Activated naive CD4-positive, alpha-beta T cell treated with anti-CD3 and anti-CD28 coated beads, Interleukin-2, amount 50 U/mL, for 72 hours (primary cell): ENCODE data around the gene ELP4. TPM values are rescaled to one million over a fixed set of nuclear protein-coding genes. Genes with fewer than 3 reads are reported as not detected.

Source experiments
- ATAC-seq, 2 donors: fragments of 150-1000 bp; cut with Tn5 transposase; 2 replicates each; pipeline ENCODE4 v1.10.0; 2021; ENCODE audit warnings: mild to moderate bottlenecking in 2 of 2, moderate library complexity in 2 of 2
- DNase-seq, 2 donors: peaks; one replicate each; pipeline ENCODE4 v3.0.0; 2021 to 2022; ENCODE audit warnings: low spot score in 2 of 2
- H3K27ac Mint-ChIP-seq, 2 donors: one replicate each; pipeline ENCODE4 v1.8.0; 2022; ENCODE audit warnings: mild to moderate bottlenecking in 2 of 2, mixed read lengths in 2 of 2
- H3K36me3 Mint-ChIP-seq, 2 donors: one replicate each; pipeline ENCODE4 v1.8.0; 2022; ENCODE audit warnings: mixed read lengths in 2 of 2
- H3K9me3 Mint-ChIP-seq, 2 donors: one replicate each; pipeline ENCODE4 v1.8.0; 2022; ENCODE audit warnings: mixed read lengths in 2 of 2
- total RNA-seq, 2 donors: library from RNA; stranded (reverse); gene quantifications; one replicate each; pipeline ENCODE4 v1.2.3, GENCODE V29; 2022

ELP4 gene
- total RNA-seq, 2 donors from 2014 or later, result 19.1 to 22.7 TPM

DNA sequence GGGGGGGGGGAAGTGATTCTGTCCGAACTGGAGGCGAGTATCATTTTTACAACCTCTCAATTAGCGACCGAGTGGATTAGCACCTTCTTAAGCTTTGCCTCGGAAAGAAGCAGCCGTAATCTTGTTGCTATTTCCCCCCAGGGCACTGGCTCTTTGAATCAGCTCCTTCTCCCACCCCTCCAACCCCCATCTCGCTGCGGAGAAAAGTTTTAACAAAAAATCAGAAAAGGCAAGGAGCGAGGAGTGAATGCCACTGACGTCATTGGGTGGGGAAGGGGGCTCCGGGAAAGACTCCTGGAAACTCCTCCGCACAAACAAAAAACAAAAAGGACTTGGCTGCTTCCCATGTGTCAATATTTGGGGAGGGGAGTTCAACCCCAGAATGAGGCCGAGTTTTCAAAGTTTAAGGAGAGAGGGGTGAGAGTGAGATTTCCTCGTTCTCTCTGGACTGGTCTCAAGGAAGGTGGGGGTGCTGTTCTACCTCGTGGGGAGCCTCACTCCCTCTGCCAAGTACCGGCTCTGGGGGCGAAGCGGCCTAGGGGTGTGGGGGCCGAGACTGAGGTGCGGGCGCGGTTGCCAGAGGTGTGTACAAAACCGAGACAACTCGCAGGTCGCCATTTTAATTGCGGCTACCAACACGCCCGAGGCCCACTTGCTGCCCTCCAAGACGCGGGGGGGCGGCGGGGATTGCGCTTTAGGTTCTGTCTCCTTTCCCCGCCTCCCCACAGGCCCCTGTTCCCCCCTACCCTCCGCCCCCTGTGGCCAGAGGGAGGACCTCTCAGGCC lies 304.0 kb downstream of the ELP4 start:
- peaks cover 0 to 46% of the 10 kb centered on the region in 2 donors for H3K36me3 Mint-ChIP-seq

DNA sequence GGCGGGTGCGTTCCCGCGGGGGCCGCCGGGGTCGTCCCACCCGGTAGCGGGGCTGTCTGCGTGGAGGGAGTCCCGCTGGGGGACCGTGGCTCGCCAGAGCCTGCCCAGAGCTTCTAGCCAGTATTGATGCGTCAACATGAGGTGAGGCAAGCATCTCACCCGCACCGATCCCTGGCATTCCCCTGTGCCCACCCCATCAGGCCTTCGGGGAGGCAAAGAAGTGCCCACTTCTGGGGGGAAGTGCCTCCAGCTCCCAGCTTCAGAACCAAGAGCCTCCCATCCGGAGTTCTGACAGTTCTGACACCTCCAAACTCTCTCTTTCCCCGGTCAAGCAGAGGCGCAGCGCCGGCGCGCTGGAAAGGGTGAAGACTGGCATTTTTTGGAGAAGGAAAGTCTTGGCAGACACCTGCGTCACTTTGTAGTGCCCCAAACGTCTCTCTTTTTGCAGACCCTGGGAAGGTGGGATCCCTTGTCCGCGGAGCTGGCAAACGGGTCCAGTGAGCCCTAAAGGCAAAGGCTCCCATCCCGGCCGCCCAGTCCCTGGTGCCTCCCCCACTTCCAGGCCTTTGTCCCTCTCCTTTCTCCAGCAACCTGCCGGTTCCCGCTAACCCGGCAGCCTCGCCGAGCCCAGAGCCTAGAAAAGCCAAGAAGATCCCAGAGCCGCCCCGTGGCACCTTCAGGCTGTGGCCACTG lies 304.8 kb downstream of the ELP4 start:
- Mint-ChIP-seq H3K27ac (no peak overlapping the region), H3K36me3 (peaks cover 0 to 41% of the 10 kb centered on the region in 2 donors), H3K9me3 (no peaks in the 10 kb centered on the region)
- no peak for DNase-seq
- no peak for ATAC-seq

More for the DNA sequence above, 304.0 kb downstream of the ELP4 start:
- DNase-seq, result no peak
- Mint-ChIP-seq H3K9me3 (no peaks in the 10 kb centered on the region), H3K27ac (no peak overlapping the region)
- no peak for ATAC-seq

DNA sequence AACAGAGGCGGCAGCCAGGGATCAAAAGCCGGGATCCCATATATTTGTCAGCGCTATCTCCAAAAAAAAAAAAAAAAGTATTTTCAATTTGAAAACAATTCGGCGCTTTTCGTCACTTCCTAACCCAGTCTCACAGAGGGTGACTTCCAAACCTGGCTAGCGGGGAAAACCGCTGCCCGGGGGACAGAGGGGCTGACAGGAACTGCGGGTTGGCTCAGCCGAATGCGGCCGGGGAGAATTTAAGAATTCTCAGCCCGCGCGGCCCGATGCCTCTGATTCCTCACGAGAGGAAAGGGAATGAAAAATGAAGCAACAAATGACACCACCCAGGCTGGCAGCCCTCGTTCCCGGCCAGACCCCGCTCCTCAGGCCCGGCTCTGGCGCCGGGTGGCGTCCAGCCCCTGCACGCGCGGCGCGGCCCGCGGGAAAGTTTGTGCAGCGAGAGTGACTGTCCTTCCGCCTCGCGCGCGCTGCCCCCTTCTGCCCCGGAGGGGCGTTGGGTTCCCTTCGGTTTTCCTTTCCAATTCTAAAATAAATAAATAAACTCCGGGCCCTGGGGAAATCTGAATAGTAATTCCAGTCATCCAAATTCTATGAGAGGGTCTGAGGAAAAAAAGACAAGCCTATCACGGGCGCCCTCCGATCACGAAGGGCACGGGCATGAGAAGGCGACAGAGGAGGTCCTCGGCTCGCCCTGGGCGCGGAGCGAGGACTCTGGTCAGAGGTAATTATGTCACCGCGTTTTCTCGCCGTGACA lies 306.3 kb downstream of the ELP4 start:
- H3K27ac Mint-ChIP-seq, result peak overlapping the region in 1 of 2 donors; percentile 86
- DNase-seq, result no peak
- H3K9me3 Mint-ChIP-seq, result no peaks in the 10 kb centered on the region
- peaks cover 0 to 33% of the 10 kb centered on the region in 2 donors for H3K36me3 Mint-ChIP-seq
- no peak for ATAC-seq

DNA sequence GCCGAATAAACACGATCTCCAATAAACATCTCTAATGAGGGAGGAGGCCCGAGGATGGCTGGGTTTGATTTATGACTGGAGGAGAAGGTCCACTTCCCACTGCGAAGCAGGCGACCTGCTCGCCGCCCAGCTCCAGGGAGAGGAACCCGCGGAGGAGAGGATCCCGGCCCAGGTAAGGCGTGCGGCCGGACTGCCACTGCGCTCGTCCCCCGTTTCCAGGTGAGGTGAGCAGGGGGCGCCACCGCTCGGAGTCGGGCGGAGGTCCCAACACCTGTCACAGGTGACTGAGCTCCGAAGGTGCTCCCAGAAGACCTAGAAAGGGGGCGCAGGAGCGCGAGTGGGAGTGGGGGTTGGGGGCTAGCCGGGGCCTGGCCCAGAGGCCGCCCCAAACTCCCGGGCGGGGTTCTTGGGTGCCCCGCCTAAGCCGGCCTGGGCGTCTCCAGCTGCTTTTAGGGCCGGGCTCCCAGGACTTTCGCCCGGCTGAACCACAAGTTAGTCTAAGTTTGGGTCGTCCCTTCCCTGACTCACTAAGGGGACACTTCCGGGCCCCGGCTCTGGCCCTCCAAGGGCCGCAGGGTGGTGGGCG lies 307.0 kb downstream of the ELP4 start:
- DNase-seq (no peak), ATAC-seq (no peak)
- H3K36me3 Mint-ChIP-seq, result peaks cover 0 to 35% of the 10 kb centered on the region in 2 donors
- peaks cover 0 to 3% of the 10 kb centered on the region in 2 donors for H3K9me3 Mint-ChIP-seq
- peak overlapping the region in 1 of 2 donors; percentile 86 for H3K27ac Mint-ChIP-seq

DNA sequence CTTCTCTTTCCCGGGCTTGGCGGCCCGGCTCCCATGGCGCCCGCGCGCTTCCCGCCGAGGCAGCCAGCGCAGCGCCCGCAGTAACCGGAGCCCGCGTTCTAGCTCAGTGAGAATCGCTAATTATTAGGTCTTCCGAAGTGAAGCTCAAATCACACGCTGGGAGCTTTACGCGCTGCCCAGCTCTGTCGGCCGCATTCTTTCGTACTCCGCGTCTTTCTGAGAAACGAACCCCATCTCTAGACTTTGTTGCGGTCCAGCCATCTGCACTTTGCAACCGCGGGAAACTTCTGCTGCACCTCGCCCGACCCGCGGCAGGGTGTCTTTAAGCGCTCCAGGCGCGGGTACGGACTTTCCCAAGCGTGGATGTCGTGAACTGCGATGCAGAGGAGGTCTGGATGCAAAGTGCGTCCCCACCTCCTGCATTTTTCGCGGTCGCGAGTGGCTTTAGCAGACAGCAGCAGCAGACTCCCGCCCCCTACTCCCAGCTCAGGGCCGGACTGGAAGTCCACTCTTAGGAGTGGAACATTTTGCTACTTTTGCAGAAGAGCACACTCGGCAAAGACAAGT lies 307.6 kb downstream of the ELP4 start:
- peak in 1 of 2 donors; percentile 22 for ATAC-seq
- Mint-ChIP-seq H3K27ac (no peak overlapping the region), H3K9me3 (peaks cover 2 to 5% of the 10 kb centered on the region in 2 donors), H3K36me3 (peaks cover 0 to 36% of the 10 kb centered on the region in 2 donors)
- DNase-seq, result no peak

DNA sequence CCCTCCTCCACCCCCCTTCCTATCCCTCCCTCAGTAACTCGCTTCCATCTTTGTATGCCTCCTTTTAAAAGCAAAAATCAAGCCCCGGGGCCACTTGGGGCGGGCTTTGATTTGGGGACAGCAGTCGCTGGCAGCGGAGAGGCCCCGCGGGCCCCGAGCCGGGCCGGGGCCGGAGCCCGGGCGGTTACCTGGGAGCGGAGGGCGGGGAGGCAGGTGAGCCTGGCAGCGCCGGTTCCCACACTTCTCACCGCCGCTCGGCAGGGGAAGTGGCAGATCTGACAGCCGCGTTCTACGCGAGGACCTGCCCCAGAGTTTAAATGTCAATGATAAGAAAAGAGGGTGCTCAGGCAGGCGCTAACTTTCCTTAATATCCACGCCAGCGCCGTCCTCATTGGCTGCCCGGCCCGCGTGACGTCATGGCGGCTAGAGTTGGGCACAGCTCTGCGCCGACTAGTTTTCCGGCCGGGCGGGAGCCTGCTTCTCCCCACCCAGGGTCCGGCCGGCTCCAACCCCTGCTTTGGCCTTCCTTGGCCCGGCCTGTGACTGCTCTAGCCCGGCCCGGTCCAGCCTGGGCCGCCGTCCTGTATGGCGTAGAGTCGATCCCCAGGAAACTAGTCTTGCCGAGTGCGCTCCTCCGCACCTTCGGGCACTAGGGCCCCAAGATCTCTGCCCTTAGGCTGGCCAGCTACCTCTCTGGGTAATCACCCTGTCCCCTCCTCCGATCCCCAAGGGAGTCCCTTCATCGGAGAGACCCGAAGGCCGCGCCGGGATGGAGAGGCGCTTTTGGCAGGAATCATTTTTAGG lies 308.3 kb downstream of the ELP4 start:
- peaks cover 0 to 35% of the 10 kb centered on the region in 2 donors for H3K36me3 Mint-ChIP-seq
- ATAC-seq (peak in 1 of 2 donors; percentile 19), DNase-seq (no peak)
- peaks cover 2 to 5% of the 10 kb centered on the region in 2 donors for H3K9me3 Mint-ChIP-seq
- no peak overlapping the region for H3K27ac Mint-ChIP-seq

DNA sequence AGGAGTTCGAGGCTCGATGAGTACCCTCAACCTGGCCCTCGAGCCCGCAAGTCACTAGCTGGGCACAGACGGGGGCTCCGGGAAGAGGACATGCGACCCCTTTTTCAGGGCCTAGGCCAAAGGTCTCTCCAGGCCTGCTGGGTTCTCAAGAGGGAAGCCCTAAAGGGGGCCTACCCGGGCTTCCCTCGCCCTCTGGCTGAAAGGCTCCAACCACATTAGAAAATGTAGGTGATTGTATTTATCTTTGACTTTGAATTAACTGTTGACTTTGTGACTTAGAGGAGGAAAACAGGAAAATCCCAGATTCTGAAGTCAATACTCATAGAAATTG lies 308.8 kb downstream of the ELP4 start:
- H3K36me3 Mint-ChIP-seq, result peaks cover 4 to 39% of the 10 kb centered on the region in 2 donors
- H3K27ac Mint-ChIP-seq, result no peak overlapping the region
- DNase-seq (no peak), ATAC-seq (no peak)
- H3K9me3 Mint-ChIP-seq, result peaks cover 2 to 5% of the 10 kb centered on the region in 2 donors

DNA sequence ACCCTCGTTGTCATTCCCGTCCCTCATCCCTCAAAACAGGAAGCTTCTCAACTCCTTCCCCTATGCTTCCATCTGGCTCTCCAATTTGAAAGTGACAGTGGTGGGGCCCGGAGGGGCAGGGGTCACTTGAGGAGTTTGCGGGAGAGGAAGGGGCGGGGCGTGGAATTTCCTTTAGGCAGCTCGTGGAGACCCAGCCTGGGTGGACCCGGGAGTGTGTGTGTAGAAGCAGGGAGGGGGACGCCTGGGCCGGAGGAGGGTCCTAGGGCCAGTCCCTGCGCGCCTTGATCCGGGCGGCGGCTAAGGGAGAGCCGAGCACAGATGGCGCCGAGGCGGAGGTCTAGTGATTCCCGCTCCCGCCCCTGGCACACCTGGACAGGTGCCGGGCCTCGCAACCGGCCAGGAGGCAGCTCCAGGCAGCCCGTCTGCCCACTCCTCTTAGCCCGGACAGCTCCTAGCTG lies 309.3 kb downstream of the ELP4 start:
- Mint-ChIP-seq H3K36me3 (peaks cover 6 to 42% of the 10 kb centered on the region in 2 donors), H3K9me3 (peaks cover 2 to 5% of the 10 kb centered on the region in 2 donors), H3K27ac (no peak overlapping the region)
- ATAC-seq (no peak), DNase-seq (no peak)

DNA sequence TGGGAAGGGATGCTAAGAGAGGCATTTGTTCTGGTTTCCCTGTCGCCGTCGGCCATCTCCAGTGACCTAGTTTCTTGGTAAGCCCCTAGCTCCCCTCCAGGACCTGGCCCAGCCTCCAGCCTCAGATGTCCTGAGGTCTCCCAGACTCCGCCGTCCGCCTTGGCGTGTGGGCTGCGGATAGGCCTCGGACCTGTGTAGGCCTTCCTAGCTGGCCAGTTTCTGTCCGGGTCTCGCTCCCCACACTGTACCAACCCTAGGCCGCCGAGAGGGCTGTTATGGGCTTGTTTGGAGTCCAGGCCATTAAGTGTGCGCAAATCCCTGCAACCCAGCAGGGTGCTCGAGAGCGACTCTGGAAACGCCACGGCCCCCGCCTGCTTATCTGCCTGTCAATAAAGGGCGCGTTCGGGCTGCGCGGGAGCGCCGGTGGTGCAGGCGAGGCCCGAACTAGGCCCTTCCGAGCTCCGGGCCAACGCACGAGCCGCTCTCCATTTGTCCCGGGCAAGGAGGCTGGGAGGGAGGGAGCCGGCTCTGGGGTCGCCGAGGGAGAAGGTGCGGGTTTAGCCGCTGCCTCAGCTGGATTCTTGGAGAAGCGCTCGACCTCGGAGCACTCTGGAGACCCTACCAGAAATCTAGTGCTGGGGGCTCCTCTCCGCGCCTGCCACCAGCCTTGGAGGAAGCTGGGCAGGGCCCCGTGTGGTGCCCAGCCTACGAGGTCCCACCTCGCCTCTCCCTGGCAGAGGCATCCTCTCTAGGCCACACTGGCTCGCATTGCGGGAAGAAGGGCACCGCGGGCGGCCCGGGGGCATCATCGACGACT lies 310.3 kb downstream of the ELP4 start:
- Mint-ChIP-seq H3K9me3 (peaks cover 2 to 5% of the 10 kb centered on the region in 2 donors), H3K36me3 (peaks cover 6 to 49% of the 10 kb centered on the region in 2 donors), H3K27ac (no peak overlapping the region)
- DNase-seq (peak in 1 of 2 donors; percentile 8), ATAC-seq (no peak)

DNA sequence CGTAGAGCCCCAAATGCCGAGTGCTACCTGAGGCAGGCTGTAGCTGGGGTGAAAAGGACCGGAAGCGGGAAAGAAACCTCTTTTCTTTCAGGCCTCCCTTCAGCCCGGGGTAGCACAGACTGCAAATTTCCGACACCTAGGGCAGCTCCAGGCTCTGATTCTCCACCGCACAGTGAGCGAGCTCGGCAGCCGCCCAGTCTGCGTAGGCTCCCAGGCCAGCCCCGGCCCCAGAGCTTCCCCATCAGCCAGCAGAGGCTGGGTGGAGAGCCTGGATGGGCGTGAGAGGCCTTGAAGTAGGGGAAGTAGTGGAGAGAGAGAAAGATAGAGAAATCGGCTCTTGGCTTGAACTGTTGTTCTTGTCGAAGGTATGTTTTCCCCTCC lies 310.9 kb downstream of the ELP4 start:
- Mint-ChIP-seq H3K9me3 (peaks cover 2 to 5% of the 10 kb centered on the region in 2 donors), H3K36me3 (peaks cover 6 to 47% of the 10 kb centered on the region in 2 donors), H3K27ac (no peak overlapping the region)
- ATAC-seq, result no peak
- peak in 1 of 2 donors; percentile 6 for DNase-seq

DNA sequence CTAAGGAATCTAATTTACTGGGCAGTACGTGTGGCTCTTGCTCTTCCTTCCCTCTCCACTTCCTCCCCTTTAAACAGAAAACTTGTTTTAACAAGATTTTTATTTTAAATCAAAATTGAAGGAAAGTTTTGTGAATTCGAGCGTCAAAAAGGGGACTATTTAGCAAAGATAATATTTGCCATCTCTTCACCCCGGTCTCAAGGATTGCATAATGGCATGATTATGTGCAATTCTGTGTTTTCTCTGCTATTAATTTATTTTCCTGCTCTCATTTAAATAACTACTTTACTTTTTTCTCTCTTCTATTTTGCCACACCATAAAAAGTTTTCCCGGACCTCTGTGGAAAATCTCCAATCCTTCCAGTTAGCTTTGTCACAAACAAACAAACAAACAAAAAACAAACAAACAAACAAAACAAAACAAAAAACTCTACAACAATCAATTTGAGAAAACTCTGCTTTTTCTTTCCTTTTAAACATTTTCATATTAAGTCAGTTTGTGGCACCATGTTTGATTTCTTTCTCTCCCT lies 311.7 kb downstream of the ELP4 start:
- ATAC-seq (no peak), DNase-seq (no peak)
- Mint-ChIP-seq H3K27ac (no peak overlapping the region), H3K36me3 (peaks cover 7 to 45% of the 10 kb centered on the region in 2 donors), H3K9me3 (peaks cover 2 to 5% of the 10 kb centered on the region in 2 donors)

DNA sequence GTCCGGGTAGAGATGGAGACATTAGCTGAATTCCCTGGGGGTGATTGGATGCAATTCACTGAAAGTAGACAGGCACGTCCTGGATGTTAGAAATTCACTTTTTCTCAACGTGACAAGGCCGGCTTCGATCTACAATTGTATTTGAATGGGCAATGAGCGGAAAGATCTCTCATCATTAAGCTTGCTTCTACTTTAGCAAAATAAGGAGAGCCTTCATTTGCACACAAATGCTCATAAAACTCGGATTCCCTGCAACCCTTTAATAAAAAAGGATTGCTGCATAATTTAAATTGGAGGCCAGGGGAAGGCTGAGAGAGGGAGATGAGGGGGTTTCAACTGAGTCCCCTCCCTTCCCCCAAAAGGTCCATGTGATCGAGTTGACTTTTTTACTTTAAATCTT lies 312.2 kb downstream of the ELP4 start:
- ATAC-seq (no peak), DNase-seq (no peak)
- peaks cover 11 to 47% of the 10 kb centered on the region in 2 donors for H3K36me3 Mint-ChIP-seq
- H3K27ac Mint-ChIP-seq, result no peak overlapping the region
- peaks cover 2 to 5% of the 10 kb centered on the region in 2 donors for H3K9me3 Mint-ChIP-seq

DNA sequence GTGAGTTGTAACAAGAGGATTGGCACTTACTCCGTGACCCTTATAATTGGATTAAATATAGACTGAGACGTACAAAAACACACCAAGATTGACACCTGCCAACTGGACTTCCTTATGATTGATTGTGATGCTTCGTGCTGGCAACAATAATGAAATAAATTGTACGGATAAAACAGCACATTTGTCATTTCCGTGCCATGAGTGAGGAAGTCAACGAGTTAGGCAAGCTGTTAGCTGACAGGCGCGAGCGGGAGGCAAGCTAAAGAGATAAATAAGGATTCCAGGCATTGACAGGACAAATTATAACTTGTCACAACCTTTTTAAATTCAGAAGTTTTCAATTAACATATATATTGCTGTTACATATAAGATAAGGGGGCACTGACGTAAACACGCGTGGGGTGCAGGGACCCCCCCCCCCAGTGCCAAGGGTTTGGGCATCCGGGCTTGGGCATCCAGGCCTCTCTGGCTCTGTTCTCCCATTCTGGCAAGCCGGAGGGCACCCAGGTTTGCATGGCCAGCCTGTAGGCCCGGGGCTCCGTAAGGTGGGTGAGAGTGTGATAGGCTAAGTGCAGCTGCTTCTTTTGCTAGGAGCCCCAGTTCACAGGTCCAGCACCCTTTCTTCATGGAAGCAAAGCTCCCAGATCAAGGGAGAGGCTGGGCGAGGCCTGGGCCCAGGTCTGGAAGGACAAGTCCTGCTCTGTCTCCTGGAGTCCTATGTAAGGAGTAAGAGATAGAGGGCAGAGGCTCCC lies 312.8 kb downstream of the ELP4 start:
- ATAC-seq (no peak), DNase-seq (no peak)
- Mint-ChIP-seq H3K27ac (no peak overlapping the region), H3K9me3 (peaks cover 2 to 5% of the 10 kb centered on the region in 2 donors), H3K36me3 (peaks cover 13 to 49% of the 10 kb centered on the region in 2 donors)
